ENCODE results near the gene ARPC1B. TPM values are rescaled to one million over a fixed set of nuclear protein-coding genes. Genes with fewer than 3 reads are reported as not detected.

ARPC1B gene
- total and polyA plus RNA-seq, 2 of the 8 experiments (the other 6 are each of a cell fraction or from before 2014, with no cell fraction given) = 64.5 to 115 TPM

- TF ChIP-seq SIN3A (conservative IDR thresholded peaks at IDR 0.05 in 1 of 2, IDR thresholded peaks at IDR 0.05 in 1 of 2; ENCODE audit: low read depth in 1 of 2, low read length in 2 of 2) = no peak
- TF ChIP-seq EGR1 (IDR thresholded peaks at IDR 0.05; ENCODE audit: borderline replicate concordance, low read depth, low read length) = no peak
- no peak for TF ChIP-seq RAD21 (IDR thresholded peaks at IDR 0.05 in 1 of 2, conservative IDR thresholded peaks at IDR 0.05 in 1 of 2; ENCODE audit: low read depth in 2 of 2, low read length in 2 of 2)
- no peak for TF ChIP-seq BACH1 (IDR thresholded peaks at IDR 0.05; ENCODE audit: low read length)
- no peak for TF ChIP-seq SP1 (IDR thresholded peaks at IDR 0.05; ENCODE audit: low read depth, low read length)
- TF ChIP-seq SAP30 (IDR thresholded peaks at IDR 0.05; ENCODE audit: insufficient read depth, insufficient replicate concordance, low read length) = no peak
- no peak for TF ChIP-seq SIX5 (IDR thresholded peaks at IDR 0.05; ENCODE audit: low read depth, low read length)
These were observed 11.0 kb downstream of the ARPC1B start (continued) for GRCh38 chr7:99385564-99385963.

Measured in H1 (cell line).